K562 (cell line): Measurements from ENCODE around the gene MYO1E.

Experiments
- GABPA ChIP-seq: fragments of 200-800 bp; sonication (Bioruptor generic); conservative IDR thresholded peaks from 2 replicates; pipeline ENCODE4 v1.6.1; 2016; ENCODE audit warnings: low read depth, missing genetic modification characterization, missing compliant biosample characterization
- HNRNPLL ChIP-seq: fragments of 200-400 bp; formaldehyde crosslinking; IDR thresholded peaks from 2 replicates; pipeline ENCODE4 v1.6.1; 2017; ENCODE audit warnings: low read length, low read depth, mild to moderate bottlenecking; ENCODE audit not compliant: poor library complexity, severe bottlenecking
- POLR2AphosphoS5 ChIP-seq: IDR thresholded peaks from 2 replicates; pipeline ENCODE4 v1.6.1; 2011; ENCODE audit warnings: mild to moderate bottlenecking, low read depth, low read length, moderate library complexity; ENCODE audit not compliant: control insufficient read depth, insufficient read depth
- TEAD2 ChIP-seq: fragments of 450-650 bp; IDR thresholded peaks from 2 replicates; pipeline ENCODE4 v1.6.1; 2016; ENCODE audit warnings: missing genetic modification characterization, control low read depth, missing compliant biosample characterization
- ZMIZ1 ChIP-seq, 2 experiments: fragments of 150-350 bp in 1 of 2; IDR thresholded peaks; 2 replicates each; pipeline ENCODE4 v1.6.1; 2012 to 2016; ENCODE audit warnings: low read depth in 2 of 2, low read length in 2 of 2, mild to moderate bottlenecking in 1 of 2, moderate library complexity in 1 of 2

GRCh38 chr15:59407946-59408345 lies 35.3 kb upstream of the MYO1E start:
- TF ChIP-seq ZMIZ1 (IDR thresholded peaks at IDR 0.05; ENCODE audit: low read depth in 2 of 2, low read length in 2 of 2) (no peak), GABPA (tag) (no peak), TEAD2 (tag) (no peak), HNRNPLL (no peak), POLR2AphosphoS5 (no peak)
